ENCODE measurements around the gene LIME1.

LIME1 gene, protein sequence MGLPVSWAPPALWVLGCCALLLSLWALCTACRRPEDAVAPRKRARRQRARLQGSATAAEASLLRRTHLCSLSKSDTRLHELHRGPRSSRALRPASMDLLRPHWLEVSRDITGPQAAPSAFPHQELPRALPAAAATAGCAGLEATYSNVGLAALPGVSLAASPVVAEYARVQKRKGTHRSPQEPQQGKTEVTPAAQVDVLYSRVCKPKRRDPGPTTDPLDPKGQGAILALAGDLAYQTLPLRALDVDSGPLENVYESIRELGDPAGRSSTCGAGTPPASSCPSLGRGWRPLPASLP

DNA sequence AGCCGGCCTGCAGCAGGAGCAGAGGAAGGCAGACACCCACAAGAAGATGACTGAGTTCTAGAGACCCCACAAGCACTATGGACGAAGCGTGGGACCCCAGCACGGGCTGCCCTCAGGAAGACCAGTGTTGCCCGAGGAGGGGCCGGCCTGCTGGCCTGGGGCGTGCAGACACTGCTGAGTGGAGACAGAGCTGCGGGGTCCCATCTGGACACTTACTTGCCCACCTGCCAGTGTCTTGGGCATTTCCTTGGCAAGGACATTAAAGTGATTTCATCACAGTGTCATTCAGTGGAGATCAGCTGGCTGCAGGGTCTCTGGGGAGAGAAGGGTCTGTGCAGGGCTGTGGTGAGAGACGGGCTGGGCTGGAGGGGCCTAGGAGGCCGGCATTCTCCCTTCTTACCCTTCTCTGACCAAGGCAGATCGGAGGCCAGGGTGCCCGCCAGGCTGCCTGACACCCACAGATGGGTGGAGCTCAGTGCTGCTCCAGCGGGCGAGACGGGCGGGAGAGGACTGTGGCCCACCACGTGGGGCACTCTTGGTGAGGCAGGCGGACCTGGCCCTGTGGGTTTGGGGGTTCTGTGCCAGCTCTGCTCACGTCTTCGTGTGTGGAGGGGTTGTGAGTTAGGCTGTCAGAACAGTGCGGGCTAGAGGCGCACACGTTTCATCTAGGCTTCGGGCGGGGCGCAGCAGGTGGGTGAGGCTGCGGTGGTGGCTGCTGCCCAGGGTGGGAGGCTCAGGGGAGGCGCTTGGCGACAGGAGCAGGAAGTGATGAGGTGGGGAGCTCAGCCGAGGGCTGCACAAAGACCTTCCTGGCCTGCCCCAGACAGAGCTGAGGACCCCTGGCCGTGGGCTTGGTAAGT is at the start of gene LIME1:
TSS of gene LIME1 (plus strand) at position 806 of the 860 bp plus-strand sequence. CDS start 886 bp downstream, outside the sequence.
- DNase-seq (ENCODE audit: low spot score), result peak; percentile 48

DNA sequence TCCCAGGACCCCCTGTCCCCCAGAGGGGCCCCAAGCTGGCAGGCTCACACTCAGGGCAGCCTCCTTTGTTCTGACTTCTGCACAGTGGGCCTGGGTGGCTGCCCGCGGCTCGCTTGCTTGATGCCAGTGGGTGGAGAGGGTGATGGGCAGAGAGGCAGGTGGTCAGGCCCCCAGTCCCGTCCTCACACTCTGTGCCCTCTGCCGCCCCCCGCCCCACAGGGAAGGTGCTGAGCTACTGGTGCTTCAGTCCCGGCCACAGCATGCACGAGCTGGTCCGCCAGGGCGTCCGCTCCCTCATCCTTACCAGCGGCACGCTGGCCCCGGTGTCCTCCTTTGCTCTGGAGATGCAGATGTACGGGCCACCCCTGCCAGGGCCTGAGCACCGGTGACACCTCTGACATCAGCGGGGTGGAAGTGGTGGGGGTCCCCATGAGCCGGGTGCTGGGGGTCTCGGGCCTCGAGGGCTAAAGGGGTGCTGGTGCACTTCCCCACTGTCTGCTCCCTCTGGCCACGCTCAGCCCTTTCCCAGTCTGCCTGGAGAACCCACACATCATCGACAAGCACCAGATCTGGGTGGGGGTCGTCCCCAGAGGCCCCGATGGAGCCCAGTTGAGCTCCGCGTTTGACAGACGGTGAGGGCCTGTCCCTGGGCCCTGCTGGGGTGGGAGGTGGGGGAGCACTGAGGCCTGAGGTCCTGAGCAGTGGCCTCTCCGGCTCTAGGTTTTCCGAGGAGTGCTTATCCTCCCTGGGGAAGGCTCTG is 48.9 kb upstream of the LIME1 start:
- DNase-seq (ENCODE audit: low spot score), result no peak

DNA sequence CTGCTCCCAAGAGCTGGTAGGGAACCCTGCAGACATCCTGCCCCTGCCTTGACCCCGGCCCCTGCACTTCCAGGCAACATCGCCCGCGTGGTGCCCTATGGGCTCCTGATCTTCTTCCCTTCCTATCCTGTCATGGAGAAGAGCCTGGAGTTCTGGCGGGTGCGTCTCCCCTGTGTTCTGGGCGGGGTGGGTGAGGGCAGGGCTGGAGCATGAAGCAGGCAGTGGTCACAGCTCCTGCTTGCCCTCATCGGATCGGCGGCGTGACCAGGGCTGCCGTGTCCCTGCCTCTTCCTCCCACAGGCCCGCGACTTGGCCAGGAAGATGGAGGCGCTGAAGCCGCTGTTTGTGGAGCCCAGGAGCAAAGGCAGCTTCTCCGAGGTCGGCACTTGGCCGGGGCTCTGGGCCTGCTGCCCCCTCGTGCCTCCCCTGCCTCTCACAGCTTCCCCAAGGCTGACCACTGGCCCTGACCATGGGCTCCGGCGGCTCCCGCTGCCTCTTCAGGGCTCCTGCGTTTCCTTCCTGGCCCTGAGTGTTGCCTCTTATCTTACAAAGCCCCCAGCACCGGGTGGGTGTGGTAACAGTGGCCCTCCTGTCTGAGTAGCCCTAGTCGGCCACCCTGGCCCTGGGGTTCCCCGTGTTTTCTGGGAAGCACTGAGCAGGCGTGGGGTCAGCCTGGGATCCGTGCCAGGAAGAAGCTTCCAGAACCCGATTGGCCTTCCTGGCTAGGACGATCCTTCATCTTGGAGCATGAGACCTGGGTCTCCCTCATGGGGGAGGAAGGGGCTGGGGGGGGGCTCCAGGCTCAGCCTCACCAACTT is 48.0 kb upstream of the LIME1 start:
- DNase-seq (ENCODE audit: low spot score), result no peak

- no peak for DNase-seq (ENCODE audit: low spot score)
Measured at GRCh38 chr20:63689046-63690002, 47.1 kb upstream of the LIME1 start.

DNA sequence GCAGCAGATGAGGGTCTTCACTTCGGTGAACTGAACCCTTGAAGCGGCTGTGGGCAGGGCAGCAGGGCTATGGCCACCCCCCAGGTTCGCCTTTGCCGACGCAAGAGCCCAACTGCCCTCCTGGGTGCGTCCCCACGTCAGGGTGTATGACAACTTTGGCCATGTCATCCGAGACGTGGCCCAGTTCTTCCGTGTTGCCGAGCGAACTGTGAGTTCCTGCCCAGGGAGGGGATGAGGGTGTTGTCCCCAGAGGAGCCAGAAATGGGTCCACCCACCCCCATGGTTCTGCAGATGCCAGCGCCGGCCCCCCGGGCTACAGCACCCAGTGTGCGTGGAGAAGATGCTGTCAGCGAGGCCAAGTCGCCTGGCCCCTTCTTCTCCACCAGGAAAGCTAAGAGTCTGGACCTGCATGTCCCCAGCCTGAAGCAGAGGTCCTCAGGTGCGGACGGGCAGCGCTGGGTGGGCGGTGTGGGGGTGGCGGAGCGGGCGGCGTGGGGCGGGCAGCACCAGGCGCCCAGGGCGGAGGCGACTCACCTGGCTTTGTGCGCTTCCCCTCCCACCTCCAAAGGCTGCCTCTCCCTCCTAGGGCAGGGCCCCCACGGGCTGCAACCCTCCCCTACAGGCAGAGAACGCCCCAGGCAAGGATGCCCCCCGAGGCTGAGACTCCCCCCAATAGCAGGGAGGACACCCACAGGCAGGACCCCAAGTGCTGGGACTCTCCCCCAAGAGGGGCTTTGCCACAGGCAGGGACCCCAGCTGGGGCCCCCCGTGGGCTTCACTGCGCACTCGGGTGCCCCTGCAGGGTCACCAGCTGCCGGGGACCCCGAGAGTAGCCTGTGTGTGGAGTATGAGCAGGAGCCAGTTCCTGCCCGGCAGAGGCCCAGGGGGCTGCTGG is 46.2 kb upstream of the LIME1 start:
- no peak for DNase-seq (ENCODE audit: low spot score)

DNA sequence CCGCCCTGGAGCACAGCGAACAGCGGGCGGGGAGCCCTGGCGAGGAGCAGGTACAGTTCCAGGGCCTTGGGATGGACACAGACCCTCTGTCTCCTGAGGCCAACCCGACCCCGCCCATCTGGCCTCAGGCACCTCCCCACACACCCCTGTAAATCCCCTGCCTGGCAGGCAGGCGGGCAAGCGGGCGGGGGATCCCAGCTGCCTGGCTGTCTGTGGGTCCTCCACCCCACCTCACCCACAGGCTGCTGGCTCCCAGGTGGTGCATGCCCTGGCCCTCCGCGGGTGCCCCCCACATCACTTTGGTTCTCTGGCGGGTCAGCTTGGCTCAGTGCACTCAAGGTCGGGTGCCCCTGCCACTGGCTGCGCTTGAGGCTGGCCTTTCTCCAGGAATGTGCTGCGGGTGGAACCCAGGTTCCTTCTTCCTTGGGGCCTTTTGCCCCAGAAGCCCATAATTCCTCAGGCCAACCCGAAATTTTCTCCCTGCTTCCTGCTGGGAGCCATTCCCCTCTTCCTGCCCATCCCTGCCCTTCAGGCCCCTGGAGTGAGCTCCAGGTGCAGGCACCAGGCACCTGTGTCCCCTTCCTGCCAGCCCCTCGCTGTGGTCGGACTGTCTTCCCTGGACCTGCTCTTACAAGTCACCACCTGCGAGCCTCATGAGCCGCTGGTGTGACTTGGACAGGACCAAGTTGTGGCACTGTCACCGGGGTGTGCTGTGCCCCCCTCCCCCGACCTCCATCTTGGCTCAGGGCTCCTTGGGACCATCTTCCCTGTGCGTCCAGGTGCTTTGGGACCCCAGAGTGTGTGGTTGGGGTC is 45.4 kb upstream of the LIME1 start:
- DNase-seq (ENCODE audit: low spot score), result no peak

- no peak for DNase-seq (ENCODE audit: low spot score)
Measured at GRCh38 chr20:63691711-63692435, 44.6 kb upstream of the LIME1 start.

DNA sequence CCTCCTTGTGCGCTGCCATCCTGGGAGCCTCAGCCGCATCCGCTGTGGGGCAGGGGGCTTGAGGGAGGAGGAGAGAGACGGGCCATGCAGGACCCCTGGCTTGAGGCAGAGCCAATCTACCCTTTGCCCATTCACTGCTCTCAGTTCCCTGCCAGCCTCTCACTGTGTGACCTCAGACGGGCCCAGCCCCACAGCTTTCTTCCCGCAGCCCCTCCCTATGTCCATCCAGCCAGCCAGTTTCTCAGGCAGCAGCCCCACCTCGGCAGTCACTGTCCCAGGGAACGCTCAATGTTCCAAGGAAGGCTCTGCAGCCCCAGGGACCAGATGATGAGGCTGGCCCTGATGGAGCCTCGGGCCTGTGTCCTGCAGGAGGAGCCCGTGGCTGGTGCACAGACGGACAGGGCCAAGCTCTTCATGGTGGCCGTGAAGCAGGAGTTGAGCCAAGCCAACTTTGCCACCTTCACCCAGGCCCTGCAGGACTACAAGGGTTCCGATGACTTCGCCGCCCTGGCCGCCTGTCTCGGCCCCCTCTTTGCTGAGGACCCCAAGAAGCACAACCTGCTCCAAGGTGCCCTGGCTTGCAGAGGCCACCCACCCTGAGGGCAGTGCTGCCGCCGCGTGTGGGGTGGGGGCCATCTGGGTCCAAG is 43.9 kb upstream of the LIME1 start:
- DNase-seq (ENCODE audit: low spot score), result no peak

DNA sequence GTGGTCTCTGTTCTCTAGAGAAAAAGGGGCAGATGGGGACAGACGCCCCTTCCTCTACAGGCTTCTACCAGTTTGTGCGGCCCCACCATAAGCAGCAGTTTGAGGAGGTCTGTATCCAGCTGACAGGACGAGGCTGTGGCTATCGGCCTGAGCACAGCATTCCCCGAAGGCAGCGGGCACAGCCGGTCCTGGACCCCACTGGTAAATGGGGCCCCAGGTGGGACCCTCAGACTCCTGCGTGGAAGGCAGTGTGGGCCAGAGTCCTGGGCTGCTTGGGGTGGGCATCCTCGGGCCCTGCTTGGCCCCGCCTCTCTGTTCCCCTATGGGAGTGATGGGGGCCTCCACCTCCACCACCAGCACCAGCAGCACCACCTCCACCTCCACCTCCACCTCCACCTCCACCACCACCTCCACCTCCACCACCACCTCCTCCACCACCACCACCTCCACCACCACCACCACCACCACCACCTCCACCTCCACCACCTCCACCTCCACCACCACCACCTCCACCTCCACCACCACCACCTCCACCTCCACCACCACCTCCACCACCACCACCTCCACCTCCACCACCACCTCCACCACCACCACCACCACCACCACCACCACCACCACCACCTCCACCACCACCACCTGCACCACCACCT is 43.3 kb upstream of the LIME1 start:
- no peak for DNase-seq (ENCODE audit: low spot score)

GRCh38 chr20:63693733-63694583 is 42.5 kb upstream of the LIME1 start:
- DNase-seq (ENCODE audit: low spot score), result no peak

- DNase-seq (ENCODE audit: low spot score), result no peak
Measured at GRCh38 chr20:63694584-63695423, 41.7 kb upstream of the LIME1 start.

DNA sequence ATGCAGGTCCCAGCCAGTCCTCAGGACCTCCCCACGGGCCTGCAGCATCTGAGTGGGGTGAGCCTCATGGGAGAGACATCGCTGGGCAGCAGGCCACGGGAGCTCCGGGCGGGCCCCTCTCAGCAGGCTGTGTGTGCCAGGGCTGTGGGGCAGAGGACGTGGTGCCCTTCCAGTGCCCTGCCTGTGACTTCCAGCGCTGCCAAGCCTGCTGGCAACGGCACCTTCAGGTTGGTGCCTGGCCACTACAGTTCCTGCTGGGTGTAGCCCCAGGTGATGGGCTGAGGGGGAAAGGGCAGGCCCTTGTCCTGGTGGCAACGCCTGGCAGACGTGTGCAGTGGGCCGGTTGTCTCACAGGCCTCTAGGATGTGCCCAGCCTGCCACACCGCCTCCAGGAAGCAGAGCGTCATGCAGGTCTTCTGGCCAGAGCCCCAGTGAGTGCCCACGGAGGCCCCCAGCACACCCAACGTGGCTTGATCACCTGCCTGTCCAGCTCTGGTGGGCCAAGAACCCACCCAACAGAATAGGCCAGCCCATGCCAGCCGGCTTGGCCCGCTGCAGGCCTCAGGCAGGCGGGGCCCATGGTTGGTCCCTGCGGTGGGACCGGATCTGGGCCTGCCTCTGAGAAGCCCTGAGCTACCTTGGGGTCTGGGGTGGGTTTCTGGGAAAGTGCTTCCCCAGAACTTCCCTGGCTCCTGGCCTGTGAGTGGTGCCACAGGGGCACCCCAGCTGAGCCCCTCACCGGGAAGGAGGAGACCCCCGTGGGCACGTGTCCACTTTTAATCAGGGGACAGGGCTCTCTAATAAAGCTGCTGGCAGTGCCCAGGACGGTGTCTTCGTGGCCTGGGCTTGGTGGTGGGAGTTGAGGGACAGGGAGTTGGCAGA is 40.8 kb upstream of the LIME1 start:
- DNase-seq (ENCODE audit: low spot score), result no peak

GRCh38 chr20:63696306-63696627 is 40.2 kb upstream of the LIME1 start:
- no peak for DNase-seq (ENCODE audit: low spot score)

Measured in hematopoietic multipotent progenitor cell treated with erythropoietin and hydrocortisone succinate and interleukin-3 and kit ligand, for 15 days (in vitro differentiated cells).